IMR-90 (cell line): ENCODE results near the gene PLA2G2F.

Experiments used
- BHLHE40 ChIP-seq: fragments of 150-350 bp; IDR thresholded peaks from 2 replicates; pipeline ENCODE4 v1.6.1; 2016; ENCODE audit warnings: mild to moderate bottlenecking, low read depth, low read length
- CEBPB ChIP-seq: IDR thresholded peaks from 2 replicates; pipeline ENCODE4 v1.6.1; 2012; ENCODE audit warnings: low read depth, low read length, improper control_type of control experiment
- CTCF ChIP-seq: conservative IDR thresholded peaks from 2 replicates; pipeline ENCODE4 v1.5.1; 2012; ENCODE audit warnings: mild to moderate bottlenecking, low read depth, low read length, improper control_type of control experiment
- ELK1 ChIP-seq: fragments of 150-350 bp; IDR thresholded peaks from 2 replicates; pipeline ENCODE4 v1.6.1; 2016; ENCODE audit warnings: low read depth, mild to moderate bottlenecking, low read length, moderate library complexity, borderline replicate concordance
- MAZ ChIP-seq: IDR thresholded peaks from 2 replicates; pipeline ENCODE4 v1.6.1; 2012; ENCODE audit warnings: low read depth, mild to moderate bottlenecking, low read length, improper control_type of control experiment, moderate library complexity, borderline replicate concordance
- MXI1 ChIP-seq: IDR thresholded peaks from 2 replicates; pipeline ENCODE4 v1.6.1; 2012; ENCODE audit warnings: low read depth, mild to moderate bottlenecking, low read length, moderate library complexity, borderline replicate concordance
- NFE2L2 ChIP-seq: fragments of 150-350 bp; IDR thresholded peaks from 2 replicates; pipeline ENCODE4 v1.6.1; 2016; ENCODE audit warnings: low read depth, mild to moderate bottlenecking, low read length
- POLR2A ChIP-seq: IDR thresholded peaks from 2 replicates; pipeline ENCODE4 v1.6.1; 2012; ENCODE audit warnings: mild to moderate bottlenecking, low read depth, low read length
- RAD21 ChIP-seq: IDR thresholded peaks from 2 replicates; pipeline ENCODE4 v1.6.1; 2012; ENCODE audit warnings: low read length, improper control_type of control experiment
- RCOR1 ChIP-seq: IDR thresholded peaks from 2 replicates; pipeline ENCODE4 v1.6.1; 2012; ENCODE audit warnings: mild to moderate bottlenecking, low read length, improper control_type of control experiment; ENCODE audit not compliant: insufficient replicate concordance
- SMC3 ChIP-seq: fragments of 150-350 bp; IDR thresholded peaks from 2 replicates; pipeline ENCODE4 v1.6.1; 2016; ENCODE audit warnings: low read depth, mild to moderate bottlenecking, antibody characterized with exemption, low read length, moderate library complexity
- USF2 ChIP-seq: fragments of 150-350 bp; IDR thresholded peaks from 2 replicates; pipeline ENCODE4 v1.6.1; 2017; ENCODE audit warnings: mild to moderate bottlenecking, antibody characterized with exemption, low read length, low read depth

GRCh38 chr1:20150326-20150705, 11.2 kb downstream of the PLA2G2F start:
- no peak for TF ChIP-seq CTCF
- no peak for TF ChIP-seq NFE2L2
- TF ChIP-seq RAD21 = no peak
- TF ChIP-seq BHLHE40 = no peak
- no peak for TF ChIP-seq CEBPB
- TF ChIP-seq POLR2A = no peak
- TF ChIP-seq USF2 = no peak
- TF ChIP-seq SMC3 = no peak
- TF ChIP-seq MXI1 = no peak
- TF ChIP-seq RCOR1 = no peak
- no peak for TF ChIP-seq ELK1
- no peak for TF ChIP-seq MAZ
